Measurements from ENCODE around the gene HOXA1.
A peak's percentile ranks its signal among the peaks of the same experiment; 100 is the strongest.

The HOXA1 gene

GRCh38 chr7:27053153-27053552 lies 42.6 kb downstream of the HOXA1 start:
- H3K27ac ChIP-seq (ENCODE audit: extremely low read depth, low read depth, low read length) = no peak overlapping the region
- POLR2A ChIA-PET = no interaction called here
- TF ChIP-seq PRDM1 (tag by site-specific recombination; IDR thresholded peaks at IDR 0.05) = peak; percentile 46; the same call in 1 of the 2 replicates
- 0 out of 2 replicates have a peak, but pooled peaks have one; percentile 3 for TF ChIP-seq GLIS1 (tag by site-specific recombination; IDR thresholded peaks at IDR 0.05)
- no peak for TF ChIP-seq ZNF658 (tag by site-specific recombination; IDR thresholded peaks at IDR 0.05)
- TF ChIP-seq ZSCAN5A (tag by site-specific recombination; IDR thresholded peaks at IDR 0.05) = no peak
- TF ChIP-seq ZNF747 (tag by site-specific recombination; IDR thresholded peaks at IDR 0.05) = no peak
- H3K9me3 ChIP-seq (ENCODE audit: control insufficient read depth, insufficient read depth, low read depth, low read length) = no peaks in the 10 kb centered on the region
- CTCF ChIA-PET = no interaction called here
- no peak overlapping the region for H3K4me3 ChIP-seq (ENCODE audit: low read depth, low read length)
- 0 out of 2 replicates have a peak, but pooled peaks cover 3% of the 10 kb centered on the region for H3K4me1 ChIP-seq (ENCODE audit: control insufficient read depth, insufficient read depth, low read length)
- H3K36me3 ChIP-seq (ENCODE audit: control insufficient read depth in 2 of 2, insufficient read depth in 1 of 2, low read length in 2 of 2) = no peaks in the 10 kb centered on the region

- ChIA-PET POLR2A (no interaction called here), CTCF (no interaction called here)
Observed at GRCh38 chr7:27051451-27051850, 44.3 kb downstream of the HOXA1 start.

More at GRCh38 chr7:27051451-27051850, 44.3 kb downstream of the HOXA1 start:
- H3K4me1 ChIP-seq (ENCODE audit: control insufficient read depth, insufficient read depth, low read length) = 0 out of 2 replicates have a peak, but pooled peaks cover 3% of the 10 kb centered on the region
- H3K36me3 ChIP-seq (ENCODE audit: control insufficient read depth in 2 of 2, insufficient read depth in 1 of 2, low read length in 2 of 2) = no peaks in the 10 kb centered on the region
- H3K27ac ChIP-seq (ENCODE audit: extremely low read depth, low read depth, low read length) = no peak overlapping the region
- no peak overlapping the region for H3K4me3 ChIP-seq (ENCODE audit: low read depth, low read length)
- H3K9me3 ChIP-seq (ENCODE audit: control insufficient read depth, insufficient read depth, low read depth, low read length) = no peaks in the 10 kb centered on the region
- TF ChIP-seq BCL11A (tag by site-specific recombination; IDR thresholded peaks at IDR 0.05; ENCODE audit: low read depth) (no peak), MEIS1 (CRISPR knock-in tag; IDR thresholded peaks at IDR 0.05; ENCODE audit: borderline replicate concordance) (no peak), ZBTB49 (tag by site-specific recombination; IDR thresholded peaks at IDR 0.05; ENCODE audit: low read depth) (no peak), ZNF530 (tag by site-specific recombination; IDR thresholded peaks at IDR 0.05; ENCODE audit: low read depth) (no peak), ZNF133 (tag by site-specific recombination; IDR thresholded peaks at IDR 0.05) (no peak), MYNN (tag by site-specific recombination; IDR thresholded peaks at IDR 0.05; ENCODE audit: borderline replicate concordance) (no peak), ZNF701 (tag by site-specific recombination; IDR thresholded peaks at IDR 0.05) (no peak), PRDM6 (tag by site-specific recombination; IDR thresholded peaks at IDR 0.05) (no peak), ZNF768 (tag by site-specific recombination; IDR thresholded peaks at IDR 0.05) (no peak), ZBTB20 (tag by site-specific recombination; IDR thresholded peaks at IDR 0.05) (no peak), GLIS1 (tag by site-specific recombination; IDR thresholded peaks at IDR 0.05) (no peak), TCF7L2 (IDR thresholded peaks at IDR 0.05; ENCODE audit: borderline replicate concordance, low read depth, low read length) (no peak), HOXA7 (CRISPR knock-in tag; IDR thresholded peaks at IDR 0.05; ENCODE audit: borderline replicate concordance) (no peak), KLF1 (tag by site-specific recombination; IDR thresholded peaks at IDR 0.05) (no peak), ZBTB10 (tag by site-specific recombination; IDR thresholded peaks at IDR 0.05) (no peak), REST (tag by site-specific recombination; IDR thresholded peaks at IDR 0.05) (no peak)

All from HEK293 (cell line).